ENCODE data around the gene GPR158.

Gene GPR158

GRCh38 chr10:25600651-25601050 lies 425.9 kb downstream of the GPR158 start:
- no peaks in the 10 kb centered on the region for H4K20me1 ChIP-seq (ENCODE audit: insufficient read depth, low read length, poor library complexity, severe bottlenecking)
- H2AFZ ChIP-seq (ENCODE audit: low read length) = no peak overlapping the region
- no peaks in the 10 kb centered on the region for H3K4me1 ChIP-seq (ENCODE audit: insufficient read depth, low read length, poor library complexity, severe bottlenecking)
- H3K4me2 ChIP-seq (ENCODE audit: low read depth, low read length, poor library complexity, severe bottlenecking) = no peak overlapping the region
- H3K27me3 ChIP-seq (ENCODE audit: insufficient read depth, low read length, poor library complexity, severe bottlenecking) = no peaks in the 10 kb centered on the region
- H3K4me3 ChIP-seq (ENCODE audit: low read length, poor library complexity, severe bottlenecking) = no peak overlapping the region
- no peak overlapping the region for H3K9ac ChIP-seq (ENCODE audit: low read depth, low read length, poor library complexity, severe bottlenecking)
- no peaks in the 10 kb centered on the region; the same call in none of the 2 replicates for H3K36me3 ChIP-seq (ENCODE audit: insufficient read depth, low read length)
- no peaks in the 10 kb centered on the region for H3K9me2 ChIP-seq (replicated peaks; ENCODE audit: low read depth, low read length)
- no peaks in the 10 kb centered on the region for H3F3A ChIP-seq (ENCODE audit: low read depth)
- TF ChIP-seq EZH2phosphoT487 (IDR thresholded peaks at IDR 0.05; ENCODE audit: borderline replicate concordance) = no peak
- TF ChIP-seq CTCF (conservative IDR thresholded peaks at IDR 0.05; ENCODE audit: low read length) = no peak
- H3K79me2 ChIP-seq (ENCODE audit: insufficient read depth, low read length) = no peaks in the 10 kb centered on the region
- H3K9me3 ChIP-seq (ENCODE audit: insufficient read depth, low read depth, low read length) = no peaks in the 10 kb centered on the region

- H3K27me3 ChIP-seq (ENCODE audit: insufficient read depth, low read length, poor library complexity, severe bottlenecking) = no peaks in the 10 kb centered on the region
- H3K4me1 ChIP-seq (ENCODE audit: insufficient read depth, low read length, poor library complexity, severe bottlenecking) = no peaks in the 10 kb centered on the region
- H3F3A ChIP-seq (ENCODE audit: low read depth) = no peaks in the 10 kb centered on the region
- H3K4me2 ChIP-seq (ENCODE audit: low read depth, low read length, poor library complexity, severe bottlenecking) = no peak overlapping the region
- H3K9me2 ChIP-seq (replicated peaks; ENCODE audit: low read depth, low read length) = no peaks in the 10 kb centered on the region
- H3K9ac ChIP-seq (ENCODE audit: low read depth, low read length, poor library complexity, severe bottlenecking) = no peak overlapping the region
- H3K4me3 ChIP-seq (ENCODE audit: low read length, poor library complexity, severe bottlenecking) = no peak overlapping the region
- no peaks in the 10 kb centered on the region for H3K9me3 ChIP-seq (ENCODE audit: insufficient read depth, low read depth, low read length)
- H3K36me3 ChIP-seq (ENCODE audit: insufficient read depth, low read length) = no peaks in the 10 kb centered on the region
- H4K20me1 ChIP-seq (ENCODE audit: insufficient read depth, low read length, poor library complexity, severe bottlenecking) = no peaks in the 10 kb centered on the region
- H2AFZ ChIP-seq (ENCODE audit: low read length) = no peak overlapping the region
- TF ChIP-seq CTCF (conservative IDR thresholded peaks at IDR 0.05; ENCODE audit: low read length) (no peak), EZH2phosphoT487 (IDR thresholded peaks at IDR 0.05; ENCODE audit: borderline replicate concordance) (no peak)
- H3K79me2 ChIP-seq (ENCODE audit: insufficient read depth, low read length) = no peaks in the 10 kb centered on the region
These were observed 429.8 kb downstream of the GPR158 start for GRCh38 chr10:25604591-25604990.

GRCh38 chr10:25614652-25615051 lies 439.9 kb downstream of the GPR158 start:
- Histone ChIP-seq H3K9me3 (ENCODE audit: insufficient read depth, low read depth, low read length) (no peaks in the 10 kb centered on the region), H3K27me3 (ENCODE audit: insufficient read depth, low read length, poor library complexity, severe bottlenecking) (no peaks in the 10 kb centered on the region), H3K4me3 (ENCODE audit: low read length, poor library complexity, severe bottlenecking) (no peak overlapping the region), H3K9me2 (replicated peaks; ENCODE audit: low read depth, low read length) (no peaks in the 10 kb centered on the region), H3K36me3 (ENCODE audit: insufficient read depth, low read length) (no peaks in the 10 kb centered on the region), H3F3A (ENCODE audit: low read depth) (no peaks in the 10 kb centered on the region), H3K79me2 (ENCODE audit: insufficient read depth, low read length) (no peaks in the 10 kb centered on the region), H3K4me2 (ENCODE audit: low read depth, low read length, poor library complexity, severe bottlenecking) (no peak overlapping the region), H2AFZ (ENCODE audit: low read length) (no peak overlapping the region), H3K4me1 (ENCODE audit: insufficient read depth, low read length, poor library complexity, severe bottlenecking) (no peaks in the 10 kb centered on the region), H4K20me1 (ENCODE audit: insufficient read depth, low read length, poor library complexity, severe bottlenecking) (no peaks in the 10 kb centered on the region), H3K9ac (ENCODE audit: low read depth, low read length, poor library complexity, severe bottlenecking) (no peak overlapping the region)
- TF ChIP-seq EZH2phosphoT487 (IDR thresholded peaks at IDR 0.05; ENCODE audit: borderline replicate concordance) (no peak), CTCF (conservative IDR thresholded peaks at IDR 0.05; ENCODE audit: low read length) (no peak)
